Endometrium (tissue), 2 donors: ENCODE measurements around the gene TMEM161A.
"Not testable (repeated sequence)": the region's sequence is repeated elsewhere in the genome, so short reads cannot be mapped to it uniquely, and the experiment has no call there.

Experiments used
- FAIRE-seq: peaks from 2 replicates; lab custom pipeline; 2012; peaks lifted over from hg19 to GRCh38; lab: Jason Lieb, UNC
- donor health status: control.
- donor health status: control.

Gene TMEM161A

GRCh38 chr19:19121371-19121770, 16.9 kb downstream of the TMEM161A start:
- FAIRE-seq, result no peak

- no peak for FAIRE-seq
These were observed 17.7 kb downstream of the TMEM161A start for GRCh38 chr19:19120308-19121231.

- no peak for FAIRE-seq
These were observed 18.7 kb downstream of the TMEM161A start for GRCh38 chr19:19119325-19120237.

- FAIRE-seq, result no peak
These were observed 22.3 kb downstream of the TMEM161A start for GRCh38 chr19:19115954-19116353.

GRCh38 chr19:19113040-19113626, 25.1 kb downstream of the TMEM161A start:
- FAIRE-seq, result no peak

- FAIRE-seq, result no peak
These were observed 26.2 kb downstream of the TMEM161A start for GRCh38 chr19:19111967-19112580.

GRCh38 chr19:19111136-19111835, 27.0 kb downstream of the TMEM161A start:
- no peak for FAIRE-seq

GRCh38 chr19:19110410-19111135, 27.7 kb downstream of the TMEM161A start:
- no peak for FAIRE-seq

- no peak for FAIRE-seq
These were observed 28.7 kb downstream of the TMEM161A start for GRCh38 chr19:19109601-19110000.

- no peak for FAIRE-seq
These were observed 30.6 kb downstream of the TMEM161A start for GRCh38 chr19:19107654-19108053.

GRCh38 chr19:19106938-19107337, 31.3 kb downstream of the TMEM161A start:
- not testable (repeated sequence) for FAIRE-seq

- no peak for FAIRE-seq
These were observed 32.2 kb downstream of the TMEM161A start for GRCh38 chr19:19106056-19106551.

GRCh38 chr19:19105365-19106055, 32.8 kb downstream of the TMEM161A start:
- FAIRE-seq, result no peak

GRCh38 chr19:19103167-19103566, 35.1 kb downstream of the TMEM161A start:
- no peak for FAIRE-seq

GRCh38 chr19:19102566-19102965, 35.7 kb downstream of the TMEM161A start:
- not testable (repeated sequence) for FAIRE-seq

- FAIRE-seq, result no peak
These were observed 36.7 kb downstream of the TMEM161A start for GRCh38 chr19:19101540-19101939.

- FAIRE-seq, result no peak
These were observed 39.3 kb downstream of the TMEM161A start for GRCh38 chr19:19098703-19099632.

- no peak for FAIRE-seq
These were observed 40.1 kb downstream of the TMEM161A start for GRCh38 chr19:19098084-19098702.
